ENCODE measurements around the gene SFTPA2. TPM values are rescaled to one million over a fixed set of nuclear protein-coding genes. Genes with fewer than 3 reads are reported as not detected.
A peak's percentile ranks its signal among the peaks of the same experiment; 100 is the strongest.
"Not testable (repeated sequence)": the region's sequence is repeated elsewhere in the genome, so short reads cannot be mapped to it uniquely, and the experiment has no call there.

Gene SFTPA2
- total RNA-seq, 1 donor from 2014 or later, result 0.34 TPM

DNA sequence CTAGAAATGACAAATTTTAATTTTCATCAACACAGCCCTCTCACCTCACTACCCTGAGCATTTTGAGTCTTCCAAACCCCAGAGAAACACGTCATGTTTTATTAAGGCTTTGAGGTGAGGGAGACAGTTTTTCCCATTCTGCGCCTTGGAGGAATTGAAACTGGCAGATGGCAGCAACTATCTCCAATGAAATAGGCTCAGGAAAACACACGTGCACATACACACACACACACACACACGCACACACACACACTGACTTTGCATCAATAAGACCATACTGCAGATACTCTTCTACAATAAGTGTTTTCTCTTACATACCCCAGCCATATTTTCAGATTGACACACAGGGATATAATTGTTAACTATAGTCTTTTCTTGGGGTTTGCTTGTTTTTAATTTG, 3.2 kb upstream of the SFTPA2 start:
- TF ChIP-seq, protein P1, sequence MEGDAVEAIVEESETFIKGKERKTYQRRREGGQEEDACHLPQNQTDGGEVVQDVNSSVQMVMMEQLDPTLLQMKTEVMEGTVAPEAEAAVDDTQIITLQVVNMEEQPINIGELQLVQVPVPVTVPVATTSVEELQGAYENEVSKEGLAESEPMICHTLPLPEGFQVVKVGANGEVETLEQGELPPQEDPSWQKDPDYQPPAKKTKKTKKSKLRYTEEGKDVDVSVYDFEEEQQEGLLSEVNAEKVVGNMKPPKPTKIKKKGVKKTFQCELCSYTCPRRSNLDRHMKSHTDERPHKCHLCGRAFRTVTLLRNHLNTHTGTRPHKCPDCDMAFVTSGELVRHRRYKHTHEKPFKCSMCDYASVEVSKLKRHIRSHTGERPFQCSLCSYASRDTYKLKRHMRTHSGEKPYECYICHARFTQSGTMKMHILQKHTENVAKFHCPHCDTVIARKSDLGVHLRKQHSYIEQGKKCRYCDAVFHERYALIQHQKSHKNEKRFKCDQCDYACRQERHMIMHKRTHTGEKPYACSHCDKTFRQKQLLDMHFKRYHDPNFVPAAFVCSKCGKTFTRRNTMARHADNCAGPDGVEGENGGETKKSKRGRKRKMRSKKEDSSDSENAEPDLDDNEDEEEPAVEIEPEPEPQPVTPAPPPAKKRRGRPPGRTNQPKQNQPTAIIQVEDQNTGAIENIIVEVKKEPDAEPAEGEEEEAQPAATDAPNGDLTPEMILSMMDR (IDR thresholded peaks at IDR 0.05; ENCODE audit: unreplicated experiment), result no peak
- H3K4me1 Mint-ChIP-seq, result peaks cover 8% of the 10 kb centered on the region
- no peak overlapping the region for H3K27ac Mint-ChIP-seq
- H3K27me3 Mint-ChIP-seq (ENCODE audit: low read depth), result peaks cover 39% of the 10 kb centered on the region
- H3K9me3 Mint-ChIP-seq, result peaks cover 5% of the 10 kb centered on the region
- DNase-seq (ENCODE audit: low spot score in 2 of 2, unreplicated experiment in 2 of 2), result no peak
- H3K36me3 Mint-ChIP-seq, result no peaks in the 10 kb centered on the region
- no peak overlapping the region for H3K4me3 Mint-ChIP-seq

DNA sequence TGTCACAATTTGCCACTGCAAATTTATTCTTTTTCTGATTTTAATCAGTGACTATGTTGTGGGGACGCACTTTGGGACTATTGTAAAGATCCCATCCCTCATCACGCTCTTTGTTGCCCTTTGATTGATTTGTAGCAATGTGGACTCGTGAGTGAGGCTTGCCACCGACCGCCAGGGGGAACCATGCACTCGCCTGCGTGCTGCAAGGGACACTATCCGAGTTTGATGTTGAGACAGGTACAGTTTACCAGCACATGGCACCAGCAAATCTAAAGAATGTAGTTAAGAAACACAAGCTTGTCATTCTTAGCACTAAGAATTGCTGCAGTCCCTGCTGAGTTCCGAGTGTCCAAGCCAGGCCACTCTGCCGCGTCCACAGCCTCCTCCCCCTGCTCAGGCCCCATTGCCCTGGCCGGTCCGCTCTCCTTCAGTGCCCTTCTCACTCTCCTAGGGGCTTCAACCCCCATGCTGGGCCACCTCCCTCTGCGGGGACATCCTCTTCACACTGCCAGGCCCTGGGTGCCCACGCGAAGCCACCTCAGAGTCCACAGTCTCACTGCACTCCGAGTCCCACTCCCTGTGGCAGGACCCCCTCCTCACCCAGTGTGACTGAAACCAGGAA, 2.0 kb upstream of the SFTPA2 start:
- TF ChIP-seq, protein P1 (IDR thresholded peaks at IDR 0.05; ENCODE audit: unreplicated experiment), result peak; percentile 63
- peaks cover 5% of the 10 kb centered on the region for H3K9me3 Mint-ChIP-seq
- no peaks in the 10 kb centered on the region for H3K36me3 Mint-ChIP-seq
- peak overlapping the region; percentile 25 for H3K4me3 Mint-ChIP-seq
- no peak overlapping the region for H3K27ac Mint-ChIP-seq
- DNase-seq (ENCODE audit: low spot score in 2 of 2, unreplicated experiment in 2 of 2), result peak; percentile 47 to 81
- H3K27me3 Mint-ChIP-seq (ENCODE audit: low read depth), result peaks cover 39% of the 10 kb centered on the region
- peaks cover 8% of the 10 kb centered on the region for H3K4me1 Mint-ChIP-seq

DNA sequence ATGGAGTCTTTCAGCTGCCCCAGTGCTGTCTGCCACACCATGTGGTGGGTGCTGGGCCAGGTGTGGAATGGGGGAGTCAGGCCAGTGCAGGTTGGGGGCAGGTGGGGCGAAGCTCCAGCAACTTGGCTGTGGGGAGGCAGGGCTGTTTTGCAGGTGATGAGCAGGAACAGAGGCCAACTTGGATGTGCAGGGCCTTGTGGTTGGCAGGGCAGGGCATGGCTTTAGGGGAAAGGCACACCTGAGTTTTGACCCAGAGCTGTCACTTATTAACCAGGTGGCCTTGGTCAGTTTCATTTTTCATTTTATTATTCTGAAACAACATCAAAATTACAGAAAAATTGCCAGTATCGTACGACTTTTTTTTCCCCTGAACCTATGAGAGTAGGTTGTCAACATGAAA, 1.1 kb upstream of the SFTPA2 start:
- DNase-seq (ENCODE audit: low spot score in 2 of 2, unreplicated experiment in 2 of 2), result no peak
- H3K4me3 Mint-ChIP-seq, result no peak overlapping the region
- no peak overlapping the region for H3K27ac Mint-ChIP-seq
- H3K9me3 Mint-ChIP-seq, result no peaks in the 10 kb centered on the region
- H3K36me3 Mint-ChIP-seq, result no peaks in the 10 kb centered on the region
- H3K27me3 Mint-ChIP-seq (ENCODE audit: low read depth), result peaks cover 41% of the 10 kb centered on the region
- H3K4me1 Mint-ChIP-seq, result peaks cover 8% of the 10 kb centered on the region
- TF ChIP-seq, protein P1 (IDR thresholded peaks at IDR 0.05; ENCODE audit: unreplicated experiment), result no peak

DNA sequence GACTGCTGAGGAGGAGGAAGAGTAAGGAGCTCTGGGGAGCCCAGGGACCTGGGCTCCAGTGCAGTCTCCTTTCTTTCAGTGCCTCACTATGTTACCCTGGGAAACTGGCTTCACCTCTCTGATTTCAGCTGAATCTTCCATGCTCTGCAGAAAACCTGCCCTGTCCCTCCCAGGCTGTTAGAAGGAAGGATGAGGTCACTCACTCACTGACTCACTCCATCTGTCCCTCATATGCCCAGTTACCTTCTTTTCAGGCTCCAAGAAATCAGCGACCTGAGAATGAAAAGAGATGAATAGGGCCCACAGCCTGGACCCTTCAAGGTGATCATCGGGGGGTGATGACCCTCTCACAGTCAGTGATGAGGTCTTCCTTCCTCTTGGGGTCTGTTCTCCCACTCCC, 481 bp downstream of the SFTPA2 start:
- H3K36me3 Mint-ChIP-seq, result no peaks in the 10 kb centered on the region
- no peak for DNase-seq (ENCODE audit: low spot score in 2 of 2, unreplicated experiment in 2 of 2)
- TF ChIP-seq, protein P1 (IDR thresholded peaks at IDR 0.05; ENCODE audit: unreplicated experiment), result no peak
- H3K4me1 Mint-ChIP-seq, result peaks cover 8% of the 10 kb centered on the region
- H3K27ac Mint-ChIP-seq, result no peak overlapping the region
- no peaks in the 10 kb centered on the region for H3K9me3 Mint-ChIP-seq
- H3K4me3 Mint-ChIP-seq, result no peak overlapping the region
- H3K27me3 Mint-ChIP-seq (ENCODE audit: low read depth), result peaks cover 53% of the 10 kb centered on the region

DNA sequence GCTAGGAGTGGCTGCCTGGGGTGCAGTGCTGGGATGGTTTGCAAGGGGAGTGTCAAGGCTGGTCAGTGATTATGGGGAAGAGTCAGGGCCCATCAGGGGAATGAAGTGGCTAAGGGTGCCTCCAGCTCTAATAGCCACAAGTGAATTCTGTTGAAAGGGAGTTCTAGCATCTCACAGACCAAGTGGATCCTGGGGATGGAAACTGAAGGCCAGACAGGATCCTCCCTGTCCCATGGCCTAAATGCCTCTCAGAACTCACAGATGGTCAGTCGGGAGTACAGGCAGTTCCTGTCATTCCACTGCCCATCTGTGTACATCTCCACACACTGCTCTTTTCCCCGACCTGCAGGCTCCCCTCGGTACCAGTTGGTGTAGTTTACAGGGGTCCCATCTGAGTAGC, 3.2 kb downstream of the SFTPA2 start:
- not testable (repeated sequence) for H3K4me3 Mint-ChIP-seq; H3K36me3 Mint-ChIP-seq; DNase-seq (ENCODE audit: low spot score in 2 of 2, unreplicated experiment in 2 of 2); H3K27ac Mint-ChIP-seq; H3K4me1 Mint-ChIP-seq; H3K9me3 Mint-ChIP-seq
- H3K27me3 Mint-ChIP-seq (ENCODE audit: low read depth), result peaks cover 46% of the 10 kb centered on the region

DNA sequence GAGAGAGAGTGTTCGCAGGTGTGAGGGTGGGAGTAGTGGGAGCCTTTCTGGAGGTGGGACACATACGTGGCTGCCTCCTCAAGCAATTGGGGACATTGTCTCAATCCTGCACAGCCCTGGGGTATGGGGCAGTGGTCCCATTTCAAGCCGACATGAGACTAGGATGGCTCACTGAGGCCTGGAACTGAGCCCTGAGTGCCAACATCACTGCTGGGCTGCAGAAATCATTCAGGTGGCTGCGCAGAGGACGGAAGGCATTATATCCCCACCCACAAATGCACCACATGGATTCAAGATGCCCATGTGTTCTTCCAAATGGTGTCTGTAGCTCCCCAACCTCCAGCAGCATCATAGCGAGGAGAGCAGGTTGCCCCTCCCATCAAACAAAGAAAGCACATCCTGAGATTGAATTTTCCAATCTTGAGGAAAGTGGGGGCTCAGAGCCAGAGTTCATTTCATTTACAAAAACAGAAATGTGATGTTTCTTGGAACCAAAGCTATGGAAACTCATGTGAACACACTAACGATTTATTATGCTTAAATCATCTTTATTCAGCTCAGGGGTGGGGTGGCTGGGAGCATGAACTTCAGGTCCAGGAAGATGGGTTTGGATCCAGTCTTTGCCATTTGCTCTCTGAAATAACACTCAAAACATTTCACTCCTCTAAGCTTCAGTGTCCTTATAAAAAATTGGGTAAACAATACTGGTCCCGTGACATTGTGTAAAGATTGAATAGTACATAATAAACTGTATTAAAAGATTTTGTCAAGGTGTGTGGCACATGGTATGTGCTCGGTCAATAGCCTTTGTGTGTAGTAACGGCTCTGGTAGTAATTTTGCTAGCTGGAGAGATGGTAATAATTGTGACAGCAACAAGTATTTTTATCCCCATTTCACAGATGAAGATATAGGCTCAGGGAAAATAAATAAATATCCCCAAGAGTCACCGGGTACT, 4.6 kb downstream of the SFTPA2 start:
- Mint-ChIP-seq H3K4me1 (peaks cover 3% of the 10 kb centered on the region), H3K36me3 (no peaks in the 10 kb centered on the region), H3K27ac (no peak overlapping the region), H3K9me3 (no peaks in the 10 kb centered on the region), H3K4me3 (no peak overlapping the region), H3K27me3 (ENCODE audit: low read depth) (peaks cover 47% of the 10 kb centered on the region)
- DNase-seq (ENCODE audit: low spot score in 2 of 2, unreplicated experiment in 2 of 2), result no peak
- TF ChIP-seq, protein P1 (IDR thresholded peaks at IDR 0.05; ENCODE audit: unreplicated experiment), result no peak

All from mesothelial cell of epicardium (in vitro differentiated cells).